ENCODE results near the gene NEDD4.

DNA sequence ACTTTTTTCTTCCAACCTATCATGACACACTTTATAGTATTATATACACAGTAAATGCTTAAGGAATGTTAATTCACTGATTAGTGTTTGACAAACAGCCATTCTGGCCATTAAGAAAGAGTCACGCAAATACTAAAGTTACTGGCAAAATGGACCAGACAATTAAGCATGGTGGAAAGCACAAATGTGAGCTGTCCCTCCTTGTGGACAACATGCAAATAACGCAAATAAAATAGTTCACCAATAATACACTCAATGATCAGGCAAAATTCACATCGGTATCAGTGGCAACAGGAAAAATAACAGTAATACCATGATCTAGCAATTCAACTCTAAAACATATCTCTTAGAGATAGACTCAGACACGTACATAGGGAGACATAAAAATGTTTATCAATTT lies 71.7 kb downstream of the NEDD4 start:
- TF ChIP-seq GATA2 (IDR thresholded peaks at IDR 0.05; ENCODE audit: low read depth, low read length) = no peak
- no peak for TF ChIP-seq GATA3 (IDR thresholded peaks at IDR 0.05; ENCODE audit: low read depth, low read length)
